ENCODE results near the gene BBOX1. TPM values are rescaled to one million over a fixed set of nuclear protein-coding genes. Genes with fewer than 3 reads are reported as not detected.

Gene BBOX1
- total RNA-seq, 2 experiments from 2014 or later: not detected

GRCh38 chr11:27039873-27040272, 742 bp upstream of the BBOX1 start:
- H3K4me1 Mint-ChIP-seq (ENCODE audit: low read depth): no peaks in the 10 kb centered on the region
- ChIA-PET CTCF (no interaction called here), POLR2A (no interaction called here)

DNA sequence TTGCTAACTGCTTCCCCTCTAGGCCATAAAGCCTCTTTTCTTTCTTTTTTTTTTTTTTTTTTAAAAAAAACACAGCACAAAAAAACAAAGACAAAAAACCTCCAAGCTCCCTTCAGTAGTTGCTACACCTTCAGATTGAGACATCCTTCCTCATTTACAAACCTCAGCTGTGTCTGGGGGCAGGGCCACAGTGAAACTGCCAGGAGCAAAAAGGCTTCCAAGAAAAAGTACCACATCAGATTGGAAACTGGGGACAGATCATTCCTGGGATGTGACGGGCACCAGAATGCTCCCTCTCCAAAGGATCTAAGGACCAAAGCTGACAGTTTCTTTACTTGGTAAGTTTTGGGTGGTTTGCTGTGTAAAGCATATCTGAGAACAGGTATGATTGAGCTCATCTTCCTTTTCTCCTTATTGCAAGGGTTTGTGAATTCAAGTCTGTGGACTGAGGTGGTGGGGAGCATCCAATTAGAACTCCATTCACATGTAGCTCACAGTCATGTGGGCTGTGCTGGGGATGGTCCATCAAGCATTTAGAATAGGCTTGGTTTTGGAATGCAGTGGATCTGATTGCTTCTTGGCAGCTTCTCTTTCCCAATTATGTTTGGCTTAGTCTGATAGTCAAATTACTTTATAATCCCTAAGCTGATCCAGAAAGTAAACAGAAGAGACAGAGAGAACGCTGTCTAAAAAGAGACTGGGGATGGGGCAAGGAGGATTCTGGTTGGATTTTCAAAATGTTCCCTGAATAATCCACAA, 705 bp downstream of the BBOX1 start:
- intact Hi-C loops (cut with micrococcal nuclease): no loop called here
- peaks cover 37% of the 10 kb centered on the region for H3K9me3 Mint-ChIP-seq
- no peaks in the 10 kb centered on the region for H3K36me3 Mint-ChIP-seq
- no peak for DNase-seq
- H3K4me1 Mint-ChIP-seq (ENCODE audit: low read depth): no peaks in the 10 kb centered on the region
- no peak overlapping the region for H3K4me3 Mint-ChIP-seq
- ChIA-PET CTCF (interaction anchor here (0.7 kb wide), 1 partner anchor 22 kb away, joined by 3 read pairs; no protein-coding TSS in a partner anchor), POLR2A (no interaction called here)
- H3K27ac Mint-ChIP-seq: no peak overlapping the region
- H3K27me3 Mint-ChIP-seq: no peaks in the 10 kb centered on the region

More at GRCh38 chr11:27039873-27040272, 742 bp upstream of the BBOX1 start:
- Mint-ChIP-seq H3K27me3 (no peaks in the 10 kb centered on the region), H3K9me3 (peaks cover 32% of the 10 kb centered on the region), H3K4me3 (no peak overlapping the region), H3K27ac (no peak overlapping the region), H3K36me3 (no peaks in the 10 kb centered on the region)
- intact Hi-C loops (cut with micrococcal nuclease): no loop called here
- DNase-seq: no peak

GRCh38 chr11:27046956-27047355, 6.3 kb downstream of the BBOX1 start:
- H3K36me3 Mint-ChIP-seq: no peaks in the 10 kb centered on the region
- H3K4me1 Mint-ChIP-seq (ENCODE audit: low read depth): no peaks in the 10 kb centered on the region
- H3K4me3 Mint-ChIP-seq: no peak overlapping the region
- ChIA-PET POLR2A (no interaction called here), CTCF (no interaction called here)
- H3K9me3 Mint-ChIP-seq: peaks cover 25% of the 10 kb centered on the region
- intact Hi-C loops (cut with micrococcal nuclease): no loop called here
- H3K27me3 Mint-ChIP-seq: no peaks in the 10 kb centered on the region
- H3K27ac Mint-ChIP-seq: no peak overlapping the region
- no peak for DNase-seq

DNA sequence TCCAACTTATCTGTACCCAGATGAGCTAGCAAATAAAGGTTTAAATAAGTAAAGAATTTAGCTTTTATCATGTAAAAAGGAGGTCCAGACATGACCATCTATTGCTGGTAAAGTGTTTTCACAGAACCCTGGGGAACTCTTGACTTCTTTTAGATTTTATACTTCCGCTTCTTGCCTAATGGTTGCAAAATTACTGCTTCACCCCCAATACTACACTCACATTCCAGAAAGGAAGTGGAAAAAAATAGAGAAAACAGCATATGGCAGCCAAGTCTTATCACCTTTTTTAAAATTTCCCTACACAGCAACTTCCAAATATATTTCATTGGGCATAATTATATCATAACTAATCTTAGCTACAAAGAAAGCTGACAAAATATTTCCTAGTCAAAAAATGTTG, 12.1 kb downstream of the BBOX1 start:
- Mint-ChIP-seq H3K36me3 (no peaks in the 10 kb centered on the region), H3K4me1 (ENCODE audit: low read depth) (no peaks in the 10 kb centered on the region), H3K4me3 (no peak overlapping the region), H3K27me3 (no peaks in the 10 kb centered on the region), H3K27ac (no peak overlapping the region), H3K9me3 (peaks cover 5% of the 10 kb centered on the region)
- ChIA-PET POLR2A (no interaction called here), CTCF (no interaction called here)
- DNase-seq: no peak
- intact Hi-C loops (cut with micrococcal nuclease): no loop called here

GRCh38 chr11:27055065-27055682, 14.6 kb downstream of the BBOX1 start:
- H3K4me3 Mint-ChIP-seq: no peak overlapping the region
- POLR2A ChIA-PET: no interaction called here
- intact Hi-C loops (cut with micrococcal nuclease): no loop called here
- no peaks in the 10 kb centered on the region for H3K4me1 Mint-ChIP-seq (ENCODE audit: low read depth)
- H3K36me3 Mint-ChIP-seq: no peaks in the 10 kb centered on the region
- no peaks in the 10 kb centered on the region for H3K27me3 Mint-ChIP-seq
- CTCF ChIA-PET: no interaction called here
- H3K27ac Mint-ChIP-seq: no peak overlapping the region
- no peak for DNase-seq
- no peaks in the 10 kb centered on the region for H3K9me3 Mint-ChIP-seq

GRCh38 chr11:27057091-27057780, 16.6 kb downstream of the BBOX1 start:
- Mint-ChIP-seq H3K9me3 (no peaks in the 10 kb centered on the region), H3K4me3 (no peak overlapping the region), H3K36me3 (no peaks in the 10 kb centered on the region), H3K4me1 (ENCODE audit: low read depth) (no peaks in the 10 kb centered on the region), H3K27me3 (no peaks in the 10 kb centered on the region), H3K27ac (no peak overlapping the region)
- intact Hi-C loops (cut with micrococcal nuclease): no loop called here
- ChIA-PET POLR2A (no interaction called here), CTCF (no interaction called here)
- DNase-seq: no peak

DNA sequence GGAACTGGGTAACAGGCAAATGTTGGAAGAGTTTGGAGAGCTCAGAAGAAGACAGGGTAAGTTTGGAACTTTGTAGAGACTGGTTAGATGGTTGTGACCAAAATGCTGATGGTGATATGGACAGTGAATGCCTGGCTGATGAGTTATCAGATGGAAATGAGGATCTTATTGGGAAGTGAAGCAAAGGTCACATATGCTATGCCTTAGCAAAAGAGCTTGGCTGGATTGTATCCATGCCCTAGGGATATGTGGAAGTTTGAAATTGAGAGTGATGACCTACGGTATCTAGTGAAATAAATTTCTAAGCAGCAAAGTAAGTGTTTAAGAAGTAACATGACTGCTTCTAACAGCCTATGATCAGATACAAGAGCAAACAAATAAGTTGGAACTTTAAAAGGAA, 17.8 kb downstream of the BBOX1 start:
- no peak overlapping the region for H3K4me3 Mint-ChIP-seq
- no peak for DNase-seq
- ChIA-PET POLR2A (no interaction called here), CTCF (no interaction called here)
- intact Hi-C loops (cut with micrococcal nuclease): no loop called here
- no peaks in the 10 kb centered on the region for H3K27me3 Mint-ChIP-seq
- no peaks in the 10 kb centered on the region for H3K36me3 Mint-ChIP-seq
- no peaks in the 10 kb centered on the region for H3K4me1 Mint-ChIP-seq (ENCODE audit: low read depth)
- H3K27ac Mint-ChIP-seq: no peak overlapping the region
- no peaks in the 10 kb centered on the region for H3K9me3 Mint-ChIP-seq

GRCh38 chr11:27059431-27059830, 18.8 kb downstream of the BBOX1 start:
- ChIA-PET POLR2A (no interaction called here), CTCF (no interaction called here)
- Mint-ChIP-seq H3K36me3 (no peaks in the 10 kb centered on the region), H3K27ac (no peak overlapping the region), H3K4me1 (ENCODE audit: low read depth) (no peaks in the 10 kb centered on the region), H3K27me3 (no peaks in the 10 kb centered on the region), H3K9me3 (no peaks in the 10 kb centered on the region), H3K4me3 (no peak overlapping the region)
- intact Hi-C loops (cut with micrococcal nuclease): no loop called here
- DNase-seq: no peak

GRCh38 chr11:27060816-27061460, 20.3 kb downstream of the BBOX1 start:
- Mint-ChIP-seq H3K4me3 (no peak overlapping the region), H3K36me3 (no peaks in the 10 kb centered on the region), H3K27me3 (no peaks in the 10 kb centered on the region), H3K9me3 (no peaks in the 10 kb centered on the region), H3K27ac (no peak overlapping the region), H3K4me1 (ENCODE audit: low read depth) (no peaks in the 10 kb centered on the region)
- POLR2A ChIA-PET: no interaction called here
- CTCF ChIA-PET: no interaction called here
- intact Hi-C loops (cut with micrococcal nuclease): no loop called here
- DNase-seq: no peak

- Mint-ChIP-seq H3K27ac (no peak overlapping the region), H3K4me3 (no peak overlapping the region), H3K9me3 (no peaks in the 10 kb centered on the region), H3K4me1 (ENCODE audit: low read depth) (no peaks in the 10 kb centered on the region), H3K36me3 (no peaks in the 10 kb centered on the region), H3K27me3 (no peaks in the 10 kb centered on the region)
- intact Hi-C loops (cut with micrococcal nuclease): no loop called here
- no peak for DNase-seq
- ChIA-PET POLR2A (no interaction called here), CTCF (no interaction called here)
These were observed 20.8 kb downstream of the BBOX1 start for GRCh38 chr11:27061461-27061821.

- Mint-ChIP-seq H3K9me3 (no peaks in the 10 kb centered on the region), H3K4me1 (ENCODE audit: low read depth) (no peaks in the 10 kb centered on the region), H3K27me3 (no peaks in the 10 kb centered on the region), H3K36me3 (no peaks in the 10 kb centered on the region), H3K27ac (no peak overlapping the region), H3K4me3 (no peak overlapping the region)
- POLR2A ChIA-PET: no interaction called here
- no peak for DNase-seq
- intact Hi-C loops (cut with micrococcal nuclease): no loop called here
- CTCF ChIA-PET: no interaction called here
These were observed 23.5 kb downstream of the BBOX1 start for GRCh38 chr11:27064086-27064485.

DNA sequence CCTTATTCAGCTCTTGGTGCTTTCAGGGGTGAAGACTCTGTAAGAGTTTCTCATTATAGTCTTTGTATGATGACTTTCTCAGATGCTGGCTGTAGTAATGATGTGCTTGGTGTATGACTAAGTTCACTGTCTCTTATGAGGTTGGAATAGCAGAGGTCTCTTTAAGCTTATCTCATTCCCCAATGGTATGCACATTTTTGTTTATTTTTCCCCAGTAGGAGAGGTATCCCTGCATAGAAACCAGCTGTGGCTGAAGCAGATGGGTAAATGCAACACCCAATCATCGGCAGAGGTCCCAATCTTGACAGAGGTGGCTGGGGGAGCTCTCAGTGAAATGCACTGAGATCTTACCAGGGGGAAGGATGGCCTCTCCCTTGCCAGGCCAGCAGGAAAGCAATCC, 34.6 kb downstream of the BBOX1 start:
- CTCF ChIA-PET: no interaction called here
- no peak for DNase-seq
- H3K27me3 Mint-ChIP-seq: no peaks in the 10 kb centered on the region
- no peak overlapping the region for H3K4me3 Mint-ChIP-seq
- intact Hi-C loops (cut with micrococcal nuclease): no loop called here
- POLR2A ChIA-PET: no interaction called here
- no peak overlapping the region for H3K27ac Mint-ChIP-seq
- H3K36me3 Mint-ChIP-seq: no peaks in the 10 kb centered on the region
- H3K9me3 Mint-ChIP-seq: peaks cover 3% of the 10 kb centered on the region
- H3K4me1 Mint-ChIP-seq (ENCODE audit: low read depth): no peaks in the 10 kb centered on the region

All from activated CD4-positive, alpha-beta memory T cell treated with anti-CD3 and anti-CD28 coated beads for 36 hours (primary cell).